ENCODE data around the gene HOXC11. TPM values are rescaled to one million over a fixed set of nuclear protein-coding genes. Genes with fewer than 3 reads are reported as not detected.
A peak's percentile ranks its signal among the peaks of the same experiment; 100 is the strongest.

HOXC11 gene
- total RNA-seq: not detected

DNA sequence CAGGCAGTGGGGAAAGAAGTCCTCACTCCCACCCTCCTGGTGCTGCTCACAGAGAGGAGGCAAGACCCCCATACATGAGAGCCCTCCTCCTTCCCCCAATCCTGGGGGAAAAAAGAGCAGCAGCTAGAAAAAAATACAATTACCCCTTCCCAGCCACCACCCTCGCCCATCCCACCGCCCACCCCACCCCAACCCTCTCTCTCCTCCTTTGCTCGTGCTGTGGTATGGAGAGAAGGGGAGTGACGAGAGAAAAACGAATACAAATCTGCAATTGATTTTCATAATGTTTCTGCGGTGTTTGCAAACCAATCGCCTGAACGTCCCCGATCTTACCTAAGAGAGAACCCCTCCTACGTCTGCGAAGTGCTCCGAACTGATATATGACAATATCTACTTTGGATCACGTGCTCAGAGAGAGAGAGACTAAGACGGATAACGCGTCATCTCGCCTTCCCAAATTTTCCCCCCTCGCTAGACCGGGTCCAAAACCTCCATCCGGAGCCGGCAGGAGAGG lies at the start of gene HOXC11:
Gene HOXC11 (plus strand): TSS at position 405 of the 514 bp plus-strand sequence. CDS start 116 bp downstream, outside the sequence.
- no peak for DNase-seq
- CTCF ChIA-PET: interaction anchor here (1.3 to 1.4 kb wide), 2 partner anchors 13 to 22 kb away, joined by 3 read pairs; no protein-coding TSS in a partner anchor
- peaks cover 90% of the 10 kb centered on the region for H3K27me3 Mint-ChIP-seq (ENCODE audit: low read depth)
- H3K9me3 Mint-ChIP-seq (ENCODE audit: insufficient read depth): no peaks in the 10 kb centered on the region
- peaks cover 9% of the 10 kb centered on the region for H3K36me3 Mint-ChIP-seq (ENCODE audit: low read depth)
- H3K4me1 Mint-ChIP-seq (ENCODE audit: low read depth): peaks cover 14% of the 10 kb centered on the region
- H3K4me3 Mint-ChIP-seq: peak within 1 kb of the TSS; percentile 46
- no peak for ATAC-seq
- POLR2A ChIA-PET: no interaction called here
- H3K27ac Mint-ChIP-seq: peak within 1 kb of the TSS; percentile 77

DNA sequence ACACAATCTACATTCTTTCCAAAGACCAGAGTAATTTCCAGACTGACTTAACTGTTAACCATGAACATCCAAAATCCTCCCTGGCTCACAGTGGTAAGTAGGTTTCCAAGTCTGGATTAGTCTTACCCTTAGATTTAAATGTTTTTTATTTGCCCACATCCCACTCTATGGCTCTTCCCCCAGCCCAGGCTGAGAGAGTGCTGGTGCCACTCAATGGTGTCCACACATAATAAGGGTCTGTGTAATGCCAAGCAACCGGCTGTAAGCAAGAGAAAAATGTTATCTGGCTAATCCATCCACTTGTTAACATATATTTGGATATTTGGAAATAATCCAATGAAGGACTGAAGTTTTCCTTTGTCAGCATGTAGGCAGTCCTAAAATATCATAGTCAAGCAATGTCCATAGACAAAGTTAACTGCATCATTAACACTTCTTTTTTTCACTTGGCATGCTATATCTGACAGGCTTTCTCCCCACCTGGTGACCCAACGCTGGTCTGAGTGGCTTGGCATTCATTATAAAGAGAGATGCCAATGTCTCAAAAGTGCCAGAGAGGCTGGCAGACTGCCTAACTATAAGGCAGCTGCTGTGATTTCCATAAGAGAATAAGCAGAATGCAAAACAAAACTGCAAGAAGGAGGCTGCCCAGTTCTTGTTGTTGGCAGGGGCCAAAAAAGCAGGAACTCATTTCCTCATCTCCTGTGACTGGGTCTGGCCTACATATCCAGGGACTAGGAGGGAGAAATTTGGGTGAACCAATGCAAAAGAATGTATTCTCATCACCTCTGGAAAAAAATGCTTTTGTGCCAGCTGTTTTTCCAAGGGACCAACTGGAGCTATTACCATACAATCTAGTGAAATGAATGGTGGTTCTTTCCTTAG lies 48.2 kb upstream of the HOXC11 start:
- H3K27me3 Mint-ChIP-seq (ENCODE audit: low read depth): peaks cover 86% of the 10 kb centered on the region
- ATAC-seq (no peak), DNase-seq (no peak)
- CTCF ChIA-PET: no interaction called here
- POLR2A ChIA-PET: no interaction called here
- no peaks in the 10 kb centered on the region for H3K4me1 Mint-ChIP-seq (ENCODE audit: low read depth)
- H3K9me3 Mint-ChIP-seq (ENCODE audit: insufficient read depth): no peaks in the 10 kb centered on the region
- no peak overlapping the region for H3K4me3 Mint-ChIP-seq
- no peak overlapping the region for H3K27ac Mint-ChIP-seq
- H3K36me3 Mint-ChIP-seq (ENCODE audit: low read depth): no peaks in the 10 kb centered on the region

DNA sequence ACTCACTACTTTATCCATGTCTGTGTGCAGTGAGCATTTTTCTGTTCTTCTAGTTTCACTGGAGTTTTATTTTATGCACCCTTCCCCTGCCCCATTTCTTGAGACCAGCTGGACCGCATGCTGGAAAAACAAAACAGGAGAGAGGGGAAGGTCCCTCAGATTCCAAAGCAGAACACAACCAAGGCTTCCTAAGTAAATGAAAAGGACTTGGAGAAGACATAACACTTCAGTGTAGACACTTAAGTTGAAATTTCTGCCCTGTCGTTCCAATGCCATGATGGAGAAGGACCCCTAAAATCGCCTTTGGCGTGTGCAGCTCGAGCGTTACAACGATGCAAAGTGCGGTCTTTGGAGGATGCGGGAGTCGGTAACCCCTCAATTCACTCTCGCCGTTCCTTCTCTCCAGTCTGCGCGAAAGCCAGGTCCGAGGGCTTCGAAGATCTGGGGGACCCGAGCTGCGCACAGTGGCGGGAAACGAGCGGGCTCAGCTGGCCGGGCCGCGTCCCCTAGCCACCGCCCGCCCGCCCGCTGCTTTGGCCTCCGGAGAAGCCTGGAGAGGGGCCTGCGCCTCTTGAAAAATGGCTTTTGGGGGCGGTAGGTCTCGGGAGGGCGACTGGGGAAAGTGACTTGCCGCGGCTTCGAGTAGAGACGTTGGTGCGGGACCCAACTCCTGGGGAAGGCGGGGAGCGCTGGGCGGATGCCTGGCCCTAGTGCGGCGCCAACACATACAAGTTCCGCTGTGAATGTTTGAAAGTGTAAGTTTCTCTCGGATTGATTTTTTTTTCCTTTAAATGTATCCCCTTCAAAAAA lies 45.5 kb upstream of the HOXC11 start:
- H3K9me3 Mint-ChIP-seq (ENCODE audit: insufficient read depth): no peaks in the 10 kb centered on the region
- H3K36me3 Mint-ChIP-seq (ENCODE audit: low read depth): no peaks in the 10 kb centered on the region
- peaks cover 83% of the 10 kb centered on the region for H3K27me3 Mint-ChIP-seq (ENCODE audit: low read depth)
- ATAC-seq (no peak), DNase-seq (no peak)
- ChIA-PET POLR2A (no interaction called here), CTCF (no interaction called here)
- H3K4me3 Mint-ChIP-seq: no peak overlapping the region
- H3K4me1 Mint-ChIP-seq (ENCODE audit: low read depth): no peaks in the 10 kb centered on the region
- no peak overlapping the region for H3K27ac Mint-ChIP-seq

DNA sequence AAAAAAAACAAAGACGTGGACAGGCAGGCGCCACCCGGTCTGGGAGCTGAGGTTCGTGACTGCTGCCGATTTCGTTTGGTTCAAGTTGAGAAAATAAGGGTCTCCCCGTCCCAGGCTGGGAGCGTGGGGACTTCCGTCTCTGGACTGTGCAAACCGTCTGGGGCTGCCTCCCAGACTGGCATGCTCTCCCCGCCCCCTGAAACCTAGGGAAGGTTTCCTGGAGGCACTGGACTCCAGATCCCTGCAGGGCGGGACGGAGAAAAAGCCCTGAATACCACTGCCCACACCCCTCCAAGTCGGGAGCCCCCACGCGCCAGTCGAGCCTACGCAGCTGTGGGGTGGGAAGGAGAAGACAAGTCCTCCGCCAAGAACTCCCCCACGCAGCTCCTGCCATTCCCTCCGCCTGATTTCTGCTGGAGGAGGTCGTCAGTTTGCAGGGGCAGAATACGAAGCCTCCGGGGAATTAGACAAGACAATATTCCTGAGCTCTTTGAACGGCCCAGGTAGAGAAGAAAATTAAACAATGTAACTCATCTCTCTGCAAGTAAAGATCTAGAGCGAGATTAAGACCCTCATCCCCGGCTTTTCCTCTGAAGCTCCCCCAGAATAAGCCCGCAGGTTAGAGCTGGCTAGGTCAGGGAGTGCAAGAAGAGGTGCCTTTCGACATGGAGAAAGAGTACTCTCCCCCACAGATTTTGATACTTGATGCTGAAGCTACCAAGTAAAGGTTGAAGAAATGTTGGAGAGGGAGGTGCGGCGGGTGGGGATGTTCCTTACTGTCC lies 44.7 kb upstream of the HOXC11 start:
- DNase-seq (no peak), ATAC-seq (no peak)
- Mint-ChIP-seq H3K27me3 (ENCODE audit: low read depth) (peaks cover 83% of the 10 kb centered on the region), H3K36me3 (ENCODE audit: low read depth) (no peaks in the 10 kb centered on the region), H3K4me1 (ENCODE audit: low read depth) (no peaks in the 10 kb centered on the region), H3K4me3 (no peak overlapping the region), H3K27ac (no peak overlapping the region), H3K9me3 (ENCODE audit: insufficient read depth) (no peaks in the 10 kb centered on the region)
- POLR2A ChIA-PET: no interaction called here
- CTCF ChIA-PET: interaction anchor here (1.1 kb wide), 1 partner anchor 273 kb away, joined by 3 read pairs; no protein-coding TSS in a partner anchor

DNA sequence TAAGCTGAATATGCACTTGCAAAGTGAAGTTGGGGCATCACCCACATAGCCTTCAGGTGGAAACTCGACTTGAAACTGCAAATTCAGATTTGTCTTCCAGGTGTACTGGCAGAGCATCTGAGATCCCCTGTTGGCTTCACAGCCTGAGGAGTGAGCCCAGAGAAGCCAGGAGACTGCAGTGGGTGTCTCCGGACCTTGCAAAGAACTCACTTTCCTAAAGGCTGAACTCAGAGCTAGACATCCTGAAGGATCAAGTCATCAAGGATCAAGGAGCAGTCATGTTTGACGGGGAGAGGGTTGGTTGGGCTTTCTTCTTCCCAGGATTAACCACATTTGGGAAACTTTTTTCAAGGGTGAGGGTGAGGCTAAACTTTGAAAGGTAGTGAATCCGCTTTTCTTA lies 43.4 kb upstream of the HOXC11 start:
- Mint-ChIP-seq H3K36me3 (ENCODE audit: low read depth) (no peaks in the 10 kb centered on the region), H3K27ac (no peak overlapping the region), H3K27me3 (ENCODE audit: low read depth) (peaks cover 86% of the 10 kb centered on the region), H3K9me3 (ENCODE audit: insufficient read depth) (no peaks in the 10 kb centered on the region), H3K4me1 (ENCODE audit: low read depth) (no peaks in the 10 kb centered on the region), H3K4me3 (no peak overlapping the region)
- ATAC-seq (no peak), DNase-seq (no peak)
- CTCF ChIA-PET: no interaction called here
- POLR2A ChIA-PET: no interaction called here

DNA sequence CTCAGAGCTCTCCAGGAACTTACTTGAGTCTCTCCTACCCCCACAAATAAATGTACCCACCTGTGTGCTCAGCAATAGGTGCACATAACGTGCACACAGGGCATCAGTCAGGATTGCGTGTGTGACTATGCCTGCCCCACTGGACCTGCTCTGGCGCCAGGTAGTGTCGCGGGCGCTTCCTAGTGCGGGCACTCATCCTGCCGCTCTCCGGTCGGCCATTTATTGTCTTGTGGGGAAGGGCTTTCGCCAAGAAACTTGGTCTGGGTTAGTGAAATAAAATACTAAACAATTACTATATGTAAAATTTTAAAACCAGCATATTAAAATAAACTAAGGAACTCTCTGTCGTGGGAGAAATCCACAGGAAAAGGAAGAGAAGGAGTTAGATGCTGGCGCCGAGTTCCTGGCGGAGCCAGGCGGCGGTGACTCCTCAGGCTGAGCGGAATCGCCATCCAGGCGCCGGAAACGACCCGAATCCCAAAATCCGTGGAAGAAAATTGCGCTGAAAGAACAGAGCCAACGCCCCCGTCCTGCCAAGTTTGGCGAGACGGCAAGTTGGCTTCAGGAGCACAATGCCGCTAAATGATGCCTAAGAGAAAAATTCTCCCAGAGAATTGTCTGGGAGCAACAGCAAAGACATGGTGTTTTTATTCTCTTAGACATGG lies 42.2 kb upstream of the HOXC11 start:
- CTCF ChIA-PET: no interaction called here
- no peaks in the 10 kb centered on the region for H3K36me3 Mint-ChIP-seq (ENCODE audit: low read depth)
- peaks cover 85% of the 10 kb centered on the region for H3K27me3 Mint-ChIP-seq (ENCODE audit: low read depth)
- ATAC-seq (no peak), DNase-seq (no peak)
- no peak overlapping the region for H3K27ac Mint-ChIP-seq
- H3K4me1 Mint-ChIP-seq (ENCODE audit: low read depth): peaks cover 3% of the 10 kb centered on the region
- no peaks in the 10 kb centered on the region for H3K9me3 Mint-ChIP-seq (ENCODE audit: insufficient read depth)
- POLR2A ChIA-PET: no interaction called here
- H3K4me3 Mint-ChIP-seq: no peak overlapping the region

DNA sequence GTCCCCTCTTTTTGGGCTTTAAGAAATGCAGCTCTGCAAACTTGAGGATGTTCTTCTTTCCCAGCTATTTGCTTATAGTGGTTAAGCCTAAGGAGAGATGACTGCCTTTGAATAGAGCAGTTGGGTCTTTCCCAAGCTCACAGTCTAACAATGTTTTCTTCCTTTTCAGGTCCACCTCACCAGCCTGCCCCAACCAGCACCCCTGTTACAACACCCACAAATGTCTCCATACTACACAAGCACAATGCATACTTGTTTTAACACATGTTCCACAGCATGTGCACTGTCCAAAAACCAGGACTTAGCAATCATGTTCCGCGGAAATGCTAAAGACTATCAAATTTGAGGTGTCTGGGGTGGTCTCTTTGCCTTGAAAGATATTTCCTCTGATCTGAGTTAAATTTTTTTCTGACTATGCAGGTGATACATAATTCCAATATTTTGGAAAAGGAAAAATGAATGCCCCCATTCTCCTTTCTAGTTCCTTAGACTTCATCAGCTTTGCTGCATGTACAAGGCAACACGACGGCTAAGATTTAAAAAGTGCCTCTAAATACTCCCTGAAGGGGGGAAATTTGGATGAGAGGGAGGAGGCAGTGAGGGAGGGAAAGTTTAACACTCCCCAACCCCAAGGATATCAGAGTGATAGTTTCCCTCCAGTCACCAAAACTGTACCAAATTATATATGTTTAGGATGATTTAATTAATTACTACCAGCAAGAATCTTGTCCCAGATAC lies 40.9 kb upstream of the HOXC11 start:
- CTCF ChIA-PET: interaction anchor here (1.0 to 1.5 kb wide), 3 partner anchors 74 to 141 kb away, joined by 3 to 5 read pairs (median 3); partner anchors contain the start of gene HOXC5

DNA sequence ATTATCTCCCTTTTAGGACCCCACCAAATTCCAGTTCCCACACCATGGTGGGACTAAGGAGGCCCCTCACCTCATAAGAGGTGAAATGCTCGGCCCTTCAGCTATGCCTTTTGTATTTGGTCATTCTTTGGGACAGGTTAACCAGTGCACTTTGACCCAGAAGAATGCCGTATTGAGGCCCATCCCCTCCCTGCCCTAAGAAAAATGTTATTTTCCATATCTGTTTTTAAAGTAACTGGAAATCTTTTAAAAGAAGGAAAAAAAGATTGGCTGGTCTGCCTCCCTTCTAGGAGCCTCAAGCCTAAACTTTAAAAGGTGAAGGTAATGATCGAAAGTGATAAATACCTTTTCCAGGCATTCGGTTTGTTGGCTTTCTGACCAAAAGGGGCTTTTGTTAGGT lies 40.0 kb upstream of the HOXC11 start:
- Mint-ChIP-seq H3K4me3 (no peak overlapping the region), H3K4me1 (ENCODE audit: low read depth) (peaks cover 3% of the 10 kb centered on the region), H3K27me3 (ENCODE audit: low read depth) (peaks cover 87% of the 10 kb centered on the region), H3K9me3 (ENCODE audit: insufficient read depth) (peaks cover 4% of the 10 kb centered on the region), H3K36me3 (ENCODE audit: low read depth) (peaks cover 2% of the 10 kb centered on the region), H3K27ac (no peak overlapping the region)
- CTCF ChIA-PET: interaction anchor here (1.0 to 1.5 kb wide), 3 partner anchors 73 to 142 kb away, joined by 3 to 5 read pairs (median 3); partner anchors contain the start of gene HOXC5
- ATAC-seq (no peak), DNase-seq (no peak)
- POLR2A ChIA-PET: no interaction called here

More for the DNA sequence above, 40.9 kb upstream of the HOXC11 start:
- no peak overlapping the region for H3K27ac Mint-ChIP-seq
- POLR2A ChIA-PET: interaction anchor here (1.2 kb wide), 1 partner anchor 20 kb away, joined by 5 read pairs; no protein-coding TSS in a partner anchor
- H3K27me3 Mint-ChIP-seq (ENCODE audit: low read depth): peaks cover 85% of the 10 kb centered on the region
- no peak overlapping the region for H3K4me3 Mint-ChIP-seq
- peaks cover under 1% of the 10 kb centered on the region for H3K9me3 Mint-ChIP-seq (ENCODE audit: insufficient read depth)
- DNase-seq (no peak), ATAC-seq (no peak)
- peaks cover 3% of the 10 kb centered on the region for H3K4me1 Mint-ChIP-seq (ENCODE audit: low read depth)
- H3K36me3 Mint-ChIP-seq (ENCODE audit: low read depth): peaks cover 2% of the 10 kb centered on the region

DNA sequence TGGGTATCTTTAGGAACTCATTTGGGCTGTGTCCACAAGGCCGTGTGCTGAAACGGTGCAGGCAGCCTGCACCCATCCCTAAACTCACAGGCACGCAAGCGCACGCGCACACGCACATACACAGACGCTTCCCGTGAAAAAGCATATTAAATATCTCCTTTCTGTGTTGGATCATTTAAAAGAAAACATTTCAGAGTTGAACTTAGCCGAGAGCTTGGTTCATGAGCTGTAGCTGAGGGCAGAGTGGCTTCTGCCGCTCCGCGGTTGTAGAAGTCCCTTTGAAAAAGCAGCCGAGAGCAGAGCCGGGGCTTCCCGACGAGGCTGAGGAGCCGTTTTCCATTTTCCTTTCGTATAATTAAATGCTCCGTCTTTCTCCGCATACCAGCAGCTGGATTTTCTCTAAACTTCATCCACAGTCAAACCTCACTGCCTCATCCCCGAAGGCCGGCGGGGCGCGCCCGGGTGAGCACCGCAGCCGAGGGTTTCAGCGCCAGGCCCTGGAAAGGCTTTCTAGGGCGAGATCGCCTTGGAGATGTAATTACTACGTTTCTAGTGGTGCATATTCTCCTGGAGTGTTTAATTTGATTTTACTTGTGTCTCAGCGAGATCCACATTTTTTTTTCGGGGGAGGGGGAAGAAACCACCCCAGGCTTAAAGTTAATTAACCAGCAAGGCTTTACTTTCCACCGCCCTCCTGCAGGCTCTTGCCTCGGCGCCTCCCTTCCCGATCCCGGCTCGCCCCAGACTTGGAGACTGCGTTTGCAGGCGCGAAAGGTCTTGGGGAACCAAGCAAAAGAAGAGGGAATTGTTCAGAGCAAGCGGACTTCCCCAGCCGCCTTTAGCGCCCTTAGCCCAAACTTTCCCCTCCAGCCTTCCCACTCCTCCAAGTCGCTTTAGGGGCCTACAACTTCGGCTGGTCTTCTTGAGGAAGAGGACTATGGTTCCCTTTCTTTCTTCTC lies 37.3 kb upstream of the HOXC11 start:
- ATAC-seq: no peak
- peak overlapping the region; percentile 19 for H3K27ac Mint-ChIP-seq
- POLR2A ChIA-PET: interaction anchor here (0.7 kb wide), 1 partner anchor 45 kb away, joined by 4 read pairs; no protein-coding TSS in a partner anchor
- H3K4me1 Mint-ChIP-seq (ENCODE audit: low read depth): peaks cover 3% of the 10 kb centered on the region
- no peak overlapping the region for H3K4me3 Mint-ChIP-seq
- peaks cover 83% of the 10 kb centered on the region for H3K27me3 Mint-ChIP-seq (ENCODE audit: low read depth)
- peaks cover 4% of the 10 kb centered on the region for H3K9me3 Mint-ChIP-seq (ENCODE audit: insufficient read depth)
- H3K36me3 Mint-ChIP-seq (ENCODE audit: low read depth): peaks cover 6% of the 10 kb centered on the region
- DNase-seq: no peak
- CTCF ChIA-PET: no interaction called here

DNA sequence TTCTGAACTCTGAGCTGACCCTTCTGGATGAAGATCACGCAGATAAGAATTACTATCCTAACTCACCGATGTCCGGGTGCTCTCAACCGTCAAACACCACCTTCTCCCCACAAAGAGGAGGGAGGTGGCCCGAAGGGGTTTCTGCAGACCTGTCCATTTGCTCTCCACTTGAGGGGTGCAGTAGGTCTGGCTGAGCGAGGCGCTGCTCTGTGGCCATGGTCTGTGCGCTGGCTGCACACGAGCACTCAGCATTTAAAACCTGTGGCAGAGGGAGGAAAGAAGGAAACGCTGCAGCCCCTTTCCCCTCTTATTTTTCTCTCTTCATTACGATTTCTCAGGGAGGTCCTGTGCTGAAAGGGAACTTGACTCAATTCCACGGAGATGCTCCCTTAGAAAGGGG lies 35.8 kb upstream of the HOXC11 start:
- H3K4me1 Mint-ChIP-seq (ENCODE audit: low read depth): peaks cover 3% of the 10 kb centered on the region
- peaks cover 6% of the 10 kb centered on the region for H3K36me3 Mint-ChIP-seq (ENCODE audit: low read depth)
- peaks cover 4% of the 10 kb centered on the region for H3K9me3 Mint-ChIP-seq (ENCODE audit: insufficient read depth)
- DNase-seq (no peak), ATAC-seq (no peak)
- no peak overlapping the region for H3K4me3 Mint-ChIP-seq
- ChIA-PET CTCF (no interaction called here), POLR2A (interaction anchor here (0.6 kb wide), 1 partner anchor 16 kb away, joined by 3 read pairs; no protein-coding TSS in a partner anchor)
- no peak overlapping the region for H3K27ac Mint-ChIP-seq
- H3K27me3 Mint-ChIP-seq (ENCODE audit: low read depth): peaks cover 86% of the 10 kb centered on the region
